VCaP (cell line): ENCODE measurements around the gene FBXO39.
"Not testable (repeated sequence)": the region's sequence is repeated elsewhere in the genome, so short reads cannot be mapped to it uniquely, and the experiment has no call there.

Experiments used
- H3K27ac ChIP-seq: fragments of 450-650 bp; 2 replicates; pipeline ENCODE4 v1.5.1; 2017
- TF ChIP-seq, protein P1 (sequence below): fragments of 450-650 bp; conservative IDR thresholded peaks from 2 replicates; pipeline ENCODE4 v1.5.1; 2017; ENCODE audit warnings: mild to moderate bottlenecking, moderate library complexity

The FBXO39 gene

DNA sequence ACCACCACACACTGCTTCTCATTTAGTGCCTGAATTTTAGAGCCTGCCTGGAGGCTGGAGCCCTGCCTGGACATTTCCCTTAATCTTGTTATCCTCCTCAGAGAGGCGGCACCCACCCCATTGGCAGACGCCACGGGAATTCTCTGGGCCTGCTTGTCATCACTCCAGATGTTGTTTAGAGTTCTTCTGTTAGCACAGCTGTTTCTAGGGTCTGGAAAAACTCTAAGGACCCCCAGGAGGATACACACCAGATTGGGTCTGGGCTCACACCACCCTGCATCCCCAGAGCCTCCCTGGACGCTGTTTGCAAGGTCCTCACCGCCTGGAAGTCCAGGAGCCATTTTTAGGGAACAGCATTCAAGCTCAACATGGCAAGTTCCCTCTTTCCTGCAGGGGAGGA, 20.7 kb upstream of the FBXO39 start:
- H3K27ac ChIP-seq, result no peak overlapping the region
- TF ChIP-seq, protein P1, sequence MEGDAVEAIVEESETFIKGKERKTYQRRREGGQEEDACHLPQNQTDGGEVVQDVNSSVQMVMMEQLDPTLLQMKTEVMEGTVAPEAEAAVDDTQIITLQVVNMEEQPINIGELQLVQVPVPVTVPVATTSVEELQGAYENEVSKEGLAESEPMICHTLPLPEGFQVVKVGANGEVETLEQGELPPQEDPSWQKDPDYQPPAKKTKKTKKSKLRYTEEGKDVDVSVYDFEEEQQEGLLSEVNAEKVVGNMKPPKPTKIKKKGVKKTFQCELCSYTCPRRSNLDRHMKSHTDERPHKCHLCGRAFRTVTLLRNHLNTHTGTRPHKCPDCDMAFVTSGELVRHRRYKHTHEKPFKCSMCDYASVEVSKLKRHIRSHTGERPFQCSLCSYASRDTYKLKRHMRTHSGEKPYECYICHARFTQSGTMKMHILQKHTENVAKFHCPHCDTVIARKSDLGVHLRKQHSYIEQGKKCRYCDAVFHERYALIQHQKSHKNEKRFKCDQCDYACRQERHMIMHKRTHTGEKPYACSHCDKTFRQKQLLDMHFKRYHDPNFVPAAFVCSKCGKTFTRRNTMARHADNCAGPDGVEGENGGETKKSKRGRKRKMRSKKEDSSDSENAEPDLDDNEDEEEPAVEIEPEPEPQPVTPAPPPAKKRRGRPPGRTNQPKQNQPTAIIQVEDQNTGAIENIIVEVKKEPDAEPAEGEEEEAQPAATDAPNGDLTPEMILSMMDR, result no peak

DNA sequence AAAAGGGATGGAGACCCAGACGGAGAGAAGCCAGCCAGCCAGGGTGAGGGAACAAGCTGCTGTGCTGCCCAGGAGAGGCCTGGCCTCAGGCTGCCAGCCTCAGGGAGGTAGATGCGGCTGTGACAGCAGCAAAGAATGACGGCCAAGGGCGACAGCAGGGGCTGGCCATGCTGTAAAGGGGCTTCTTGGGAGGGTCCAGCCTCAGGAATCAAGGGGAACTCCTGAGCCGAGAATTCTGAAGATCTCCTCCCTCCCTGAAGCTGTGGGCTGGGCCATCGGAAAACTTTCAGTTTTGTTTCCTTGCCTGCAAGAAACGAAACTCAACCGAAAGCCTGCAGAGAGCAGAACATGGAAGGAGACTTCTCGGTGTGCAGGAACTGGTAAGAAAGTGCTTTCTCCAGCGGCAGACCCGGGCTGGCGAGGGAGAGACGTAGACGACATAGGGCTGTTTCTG, 20.3 kb upstream of the FBXO39 start, which contains the start of gene XAF1:
TSS of gene XAF1 (plus strand) at position 316 of the 454 bp plus-strand sequence. CDS start at position 349, 33 bp downstream.
- TF ChIP-seq, protein P1, result no peak
- H3K27ac ChIP-seq, result no peak within 1 kb of the TSS

DNA sequence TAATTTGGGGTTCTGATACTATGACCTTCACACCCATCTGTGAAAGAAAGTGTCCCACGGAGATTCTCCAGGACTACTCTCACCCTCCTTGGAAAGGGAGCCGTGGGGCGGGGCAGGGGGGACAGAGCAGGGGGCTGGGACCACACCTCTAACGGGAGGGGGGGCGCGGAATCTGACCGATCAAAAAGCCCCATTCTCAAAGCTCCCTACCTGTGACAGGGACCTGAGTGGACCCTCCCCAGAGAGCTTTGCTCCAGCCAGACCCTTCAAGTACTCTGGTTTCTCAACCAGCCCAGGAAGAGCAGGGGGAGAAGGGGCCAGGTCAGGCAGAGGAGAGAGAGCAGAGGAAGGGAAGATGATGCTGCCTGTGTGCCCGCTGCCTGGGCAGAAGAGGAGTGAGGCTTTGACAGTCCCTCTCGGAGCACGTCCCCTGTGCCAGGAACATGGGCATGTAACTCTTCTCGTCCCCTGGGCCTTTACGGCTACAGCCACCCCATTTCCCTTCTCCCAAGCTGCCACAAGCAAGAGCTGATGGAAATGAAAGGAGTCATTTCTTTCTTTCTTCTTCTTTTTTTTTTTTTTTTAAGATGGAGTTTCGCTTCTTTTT, 19.5 kb upstream of the FBXO39 start:
- H3K27ac ChIP-seq, result no peak overlapping the region
- TF ChIP-seq, protein P1, result no peak

DNA sequence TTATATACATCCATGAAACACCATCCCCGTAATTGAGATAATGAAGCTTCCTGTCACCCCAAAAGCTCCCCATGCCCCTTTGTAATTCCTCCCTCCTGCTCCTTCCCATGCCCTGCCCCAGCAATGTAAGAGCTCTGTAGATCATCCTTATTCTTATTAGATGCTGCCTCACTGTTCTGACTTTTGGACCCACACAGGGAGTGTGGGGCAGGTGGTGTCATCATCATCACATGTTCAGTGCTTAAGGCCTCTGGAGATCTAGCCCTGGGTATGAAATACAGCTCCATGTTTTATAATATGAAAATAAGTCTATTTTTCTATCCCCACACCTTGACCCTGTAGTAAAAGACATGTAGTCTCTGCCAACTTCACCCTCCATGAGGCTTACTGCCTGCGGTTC, 18.3 kb upstream of the FBXO39 start:
- no peak overlapping the region for H3K27ac ChIP-seq
- TF ChIP-seq, protein P1, result no peak

DNA sequence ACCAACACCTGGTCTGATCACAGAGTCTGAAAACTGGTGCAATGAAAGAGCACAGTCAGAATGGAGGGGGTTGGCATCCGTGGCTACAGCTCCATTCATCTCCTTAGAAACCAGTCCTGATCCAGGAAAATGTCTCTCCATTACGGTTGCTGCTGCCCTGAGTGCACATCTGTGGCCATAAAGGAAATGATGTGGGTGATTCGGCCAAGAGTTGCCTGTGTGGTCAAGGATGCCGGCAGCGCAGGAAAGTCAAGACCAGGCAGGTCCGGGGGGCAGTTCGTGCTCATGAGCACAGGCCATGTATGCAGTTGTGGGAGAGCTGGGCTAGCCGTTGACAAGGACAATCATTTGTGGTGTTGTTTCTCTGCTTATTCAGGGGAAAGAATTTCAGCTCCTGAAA, 14.2 kb upstream of the FBXO39 start:
- no peak overlapping the region for H3K27ac ChIP-seq
- TF ChIP-seq, protein P1, result no peak

DNA sequence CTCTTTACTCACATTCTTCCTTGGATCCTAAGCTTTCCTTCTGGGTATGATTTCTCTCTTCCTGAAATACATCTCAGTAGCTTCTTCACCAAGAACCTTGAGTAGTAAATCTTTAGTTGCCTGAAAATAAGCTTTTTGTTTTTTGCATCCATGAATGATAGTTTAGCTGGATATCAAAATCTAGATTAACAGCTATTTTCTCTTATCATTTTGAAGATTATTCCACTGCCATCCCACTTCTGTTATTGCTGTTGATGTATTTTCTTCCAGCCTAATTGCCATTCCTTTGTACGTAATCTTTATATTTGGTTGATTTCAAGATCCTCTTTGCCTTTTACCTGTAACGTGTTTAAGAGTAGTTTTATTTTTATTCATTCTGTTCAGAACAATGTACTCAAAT, 7.6 kb upstream of the FBXO39 start:
- TF ChIP-seq, protein P1, result no peak
- H3K27ac ChIP-seq, result no peak overlapping the region

DNA sequence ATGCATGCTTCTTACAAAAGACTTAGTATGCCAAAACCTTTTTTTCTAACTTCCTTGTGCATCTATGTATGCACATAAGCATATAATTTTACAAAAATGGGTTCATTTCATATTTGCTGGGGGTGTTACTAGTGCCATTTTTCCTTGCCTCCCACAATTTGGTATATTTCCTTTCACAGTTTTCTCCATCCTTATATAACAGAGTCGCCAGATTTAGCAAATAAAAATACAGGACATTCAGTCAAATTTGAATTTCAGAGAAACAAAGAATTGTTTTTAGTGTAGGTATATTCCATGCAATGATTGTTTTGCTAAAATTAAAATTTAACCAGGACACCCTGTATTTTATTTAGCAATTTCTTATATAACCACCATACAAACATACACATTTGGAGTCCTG, 4.0 kb upstream of the FBXO39 start:
- TF ChIP-seq, protein P1, result no peak
- H3K27ac ChIP-seq, result no peak overlapping the region

DNA sequence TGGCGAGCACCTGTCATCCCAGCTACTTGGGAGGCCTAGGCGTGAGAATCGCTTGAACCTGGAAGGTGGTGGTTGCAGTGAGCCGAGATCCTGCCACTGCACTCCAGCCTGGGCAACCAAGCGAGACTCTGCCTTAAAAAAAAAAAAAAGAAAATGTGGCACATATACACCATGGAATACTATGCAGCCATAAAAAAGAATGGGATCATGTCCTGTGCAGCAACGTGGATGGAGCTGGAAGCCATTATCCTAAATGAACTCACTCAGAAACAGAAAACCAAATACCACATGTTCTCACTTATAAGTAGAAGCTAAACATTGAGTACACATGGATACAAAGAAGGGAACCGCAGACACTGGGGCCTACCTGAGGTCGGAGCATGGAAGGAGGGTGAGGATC, 1.1 kb upstream of the FBXO39 start:
- H3K27ac ChIP-seq, result not testable (repeated sequence)
